HUES64 (cell line): ENCODE measurements around the gene TTLL3.
A peak's percentile ranks its signal among the peaks of the same experiment; 100 is the strongest.

Source experiments
- H3K27ac ChIP-seq: 2 replicates; pipeline ENCODE4 v1.7.0; 2013; ENCODE audit warnings: low read depth, low read length, inconsistent platforms
- H3K27me3 ChIP-seq: 2 replicates; pipeline ENCODE4 v1.6.1; 2013; ENCODE audit warnings: mild to moderate bottlenecking, low read length; ENCODE audit not compliant: insufficient read depth
- H3K36me3 ChIP-seq: 2 replicates; pipeline ENCODE4 v1.6.1; 2013; ENCODE audit warnings: mild to moderate bottlenecking, low read length; ENCODE audit not compliant: insufficient read depth
- H3K4me1 ChIP-seq: 2 replicates; pipeline ENCODE4 v1.6.1; 2013; ENCODE audit warnings: mild to moderate bottlenecking, low read length, moderate library complexity; ENCODE audit not compliant: insufficient read depth
- H3K4me3 ChIP-seq: 2 replicates; pipeline ENCODE4 v1.5.1; 2013; ENCODE audit warnings: mild to moderate bottlenecking, low read length, moderate library complexity
- H3K9ac ChIP-seq: 2 replicates; pipeline ENCODE4 v1.6.1; 2013; ENCODE audit warnings: mild to moderate bottlenecking, low read depth, low read length
- H3K9me3 ChIP-seq: 2 replicates; pipeline ENCODE4 v1.6.1; 2013; ENCODE audit warnings: low read depth, low read length; ENCODE audit not compliant: insufficient read depth
- WGBS: fragments of 150-250, 120-280 bp; methylation state at CpG from one replicate; pipeline ENCODE4 v1.1.7; 2013; ENCODE audit warnings: missing lambda C conversion rate; 5-methylcytosine and 5-hydroxymethylcytosine counted together

The TTLL3 gene

GRCh38 chr3:9781978-9782603, 28.0 kb upstream of the TTLL3 start:
- Histone ChIP-seq H3K36me3 (peaks cover 70% of the 10 kb centered on the region), H3K9ac (no peak overlapping the region)
- 90% methylated on average over 3 of the region's 3 CpGs for WGBS

GRCh38 chr3:9782770-9783169, 27.3 kb upstream of the TTLL3 start:
- H3K36me3 ChIP-seq, result peaks cover 77% of the 10 kb centered on the region
- no peak overlapping the region for H3K9ac ChIP-seq
- WGBS, result 74% methylated on average over 3 of the region's 3 CpGs
- H3K4me3 ChIP-seq, result no peak overlapping the region
- H3K27me3 ChIP-seq, result no peaks in the 10 kb centered on the region
- no peaks in the 10 kb centered on the region for H3K4me1 ChIP-seq
- no peaks in the 10 kb centered on the region for H3K9me3 ChIP-seq
- no peak overlapping the region for H3K27ac ChIP-seq

More at GRCh38 chr3:9781978-9782603, 28.0 kb upstream of the TTLL3 start:
- Histone ChIP-seq H3K9me3 (no peaks in the 10 kb centered on the region), H3K27me3 (no peaks in the 10 kb centered on the region), H3K4me1 (no peaks in the 10 kb centered on the region), H3K27ac (no peak overlapping the region), H3K4me3 (no peak overlapping the region)

GRCh38 chr3:9783954-9784353, 26.1 kb upstream of the TTLL3 start:
- Histone ChIP-seq H3K9me3 (no peaks in the 10 kb centered on the region), H3K4me3 (no peak overlapping the region), H3K27me3 (no peaks in the 10 kb centered on the region), H3K4me1 (no peaks in the 10 kb centered on the region), H3K9ac (no peak overlapping the region), H3K36me3 (peaks cover 80% of the 10 kb centered on the region), H3K27ac (no peak overlapping the region)
- WGBS, result 94% methylated on average over 14 of the region's 14 CpGs

- no peaks in the 10 kb centered on the region for H3K4me1 ChIP-seq
- no peak overlapping the region for H3K9ac ChIP-seq
- no peak overlapping the region for H3K27ac ChIP-seq
- 90% methylated on average over 4 of the region's 4 CpGs for WGBS
- H3K9me3 ChIP-seq, result no peaks in the 10 kb centered on the region
- H3K4me3 ChIP-seq, result no peak overlapping the region
- H3K27me3 ChIP-seq, result no peaks in the 10 kb centered on the region
- H3K36me3 ChIP-seq, result peaks cover 86% of the 10 kb centered on the region
Observed at GRCh38 chr3:9784965-9785364, 25.1 kb upstream of the TTLL3 start.

GRCh38 chr3:9785602-9786001, 24.5 kb upstream of the TTLL3 start:
- Histone ChIP-seq H3K4me1 (no peaks in the 10 kb centered on the region), H3K36me3 (peaks cover 86% of the 10 kb centered on the region), H3K27ac (no peak overlapping the region), H3K27me3 (no peaks in the 10 kb centered on the region), H3K9me3 (no peaks in the 10 kb centered on the region), H3K9ac (no peak overlapping the region), H3K4me3 (no peak overlapping the region)
- 97% methylated on average over 7 of the region's 7 CpGs for WGBS

- Histone ChIP-seq H3K9ac (no peak overlapping the region), H3K27me3 (no peaks in the 10 kb centered on the region), H3K27ac (no peak overlapping the region), H3K4me3 (no peak overlapping the region), H3K36me3 (peaks cover 85% of the 10 kb centered on the region), H3K4me1 (no peaks in the 10 kb centered on the region), H3K9me3 (no peaks in the 10 kb centered on the region)
- WGBS, result 97% methylated on average over 7 of the region's 7 CpGs
Observed at GRCh38 chr3:9786209-9786739, 23.8 kb upstream of the TTLL3 start.

- Histone ChIP-seq H3K4me3 (no peak overlapping the region), H3K9me3 (no peaks in the 10 kb centered on the region), H3K4me1 (0 out of 2 replicates have a peak, but pooled peaks cover 2% of the 10 kb centered on the region), H3K9ac (no peak overlapping the region), H3K27ac (no peak overlapping the region), H3K36me3 (peaks cover 78% of the 10 kb centered on the region), H3K27me3 (no peaks in the 10 kb centered on the region)
- WGBS, result 91% methylated on average over 13 of the region's 13 CpGs
Observed at GRCh38 chr3:9786825-9787669, 23.0 kb upstream of the TTLL3 start.

DNA sequence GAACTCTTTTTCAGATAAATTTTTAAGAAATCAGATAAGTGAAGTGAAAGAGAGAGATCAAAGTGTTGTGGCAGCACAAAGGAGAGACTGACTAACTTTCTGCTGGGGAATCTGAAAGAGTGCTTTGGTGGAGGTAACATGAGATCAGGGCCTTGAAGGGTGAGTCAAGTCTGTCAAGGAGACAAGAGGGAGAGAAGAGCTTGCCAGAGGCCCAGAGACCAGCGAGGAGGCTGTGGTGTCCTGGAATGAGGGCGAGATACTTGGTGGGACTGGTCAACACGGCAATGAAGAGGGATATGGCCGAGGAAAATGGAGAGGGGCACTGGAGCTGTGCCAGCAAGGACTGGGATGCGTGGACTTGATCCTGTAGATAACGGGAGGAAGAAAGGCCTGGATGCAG, 22.3 kb upstream of the TTLL3 start:
- no peak overlapping the region for H3K9ac ChIP-seq
- H3K4me1 ChIP-seq, result 0 out of 2 replicates have a peak, but pooled peaks cover 2% of the 10 kb centered on the region
- WGBS, result 94% methylated on average over 6 of the region's 6 CpGs
- no peak overlapping the region for H3K4me3 ChIP-seq
- no peak overlapping the region for H3K27ac ChIP-seq
- H3K27me3 ChIP-seq, result no peaks in the 10 kb centered on the region
- peaks cover 72% of the 10 kb centered on the region for H3K36me3 ChIP-seq
- no peaks in the 10 kb centered on the region for H3K9me3 ChIP-seq

DNA sequence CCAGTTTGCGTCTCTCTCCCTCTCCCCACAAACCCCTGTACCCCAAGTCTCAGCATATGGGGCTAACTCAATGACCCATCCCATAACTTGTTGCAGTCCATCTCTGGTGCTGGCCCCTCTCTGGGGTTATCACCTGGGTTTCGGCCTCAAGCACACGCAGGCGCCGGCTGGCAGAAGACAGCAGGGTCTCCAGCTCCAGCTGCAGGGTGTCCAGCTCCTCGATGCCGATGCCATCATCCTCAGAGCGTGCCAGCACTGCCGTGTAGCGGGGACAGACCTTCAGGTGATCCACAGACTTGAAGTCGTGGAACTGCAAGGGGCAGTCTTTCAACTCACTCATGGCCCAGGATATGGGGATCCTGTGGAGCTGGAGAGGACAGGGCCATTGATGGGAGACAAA, 18.9 kb upstream of the TTLL3 start:
- Histone ChIP-seq H3K27me3 (no peaks in the 10 kb centered on the region), H3K9ac (no peak overlapping the region), H3K4me3 (peak overlapping the region; percentile 96), H3K36me3 (peaks cover 56% of the 10 kb centered on the region), H3K4me1 (peaks cover 6% of the 10 kb centered on the region; the same call in 1 of the 2 replicates), H3K9me3 (no peaks in the 10 kb centered on the region), H3K27ac (no peak overlapping the region)
- 95% methylated on average over 11 of the region's 11 CpGs for WGBS

DNA sequence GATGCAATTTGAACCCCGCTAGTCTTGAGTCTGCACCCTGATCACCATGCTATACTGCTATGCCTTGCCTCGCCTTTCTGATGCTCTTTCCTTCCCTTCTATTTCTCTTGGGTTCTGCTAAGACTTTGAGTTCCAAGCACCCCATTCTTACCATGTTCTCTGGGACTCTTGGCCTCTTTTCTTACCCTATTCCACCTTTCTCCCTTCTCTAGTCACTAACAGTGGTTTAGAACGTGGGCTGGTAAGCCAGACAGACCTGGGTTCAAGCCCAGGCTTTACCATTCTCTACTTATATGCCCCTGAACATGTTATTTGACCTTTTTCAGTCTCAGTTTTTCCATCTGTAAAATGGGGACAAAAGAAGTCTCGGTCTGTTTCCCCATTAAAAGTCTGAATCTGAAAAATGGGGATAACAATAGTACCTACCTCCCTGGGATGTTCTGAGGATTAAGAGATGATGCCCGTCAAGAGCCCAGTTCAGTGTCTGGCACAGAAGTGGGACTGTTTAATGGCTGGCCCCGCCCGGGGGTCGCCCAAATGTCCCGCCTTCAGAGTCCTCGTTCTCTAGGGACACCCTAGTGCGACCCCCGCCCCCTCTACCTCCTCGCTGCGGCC, 18.2 kb upstream of the TTLL3 start:
- H3K9me3 ChIP-seq, result no peaks in the 10 kb centered on the region
- H3K4me1 ChIP-seq, result peaks cover 6% of the 10 kb centered on the region; the same call in 1 of the 2 replicates
- peak overlapping the region; percentile 92 for H3K27ac ChIP-seq
- H3K9ac ChIP-seq, result peak overlapping the region; percentile 97
- peaks cover 49% of the 10 kb centered on the region for H3K36me3 ChIP-seq
- WGBS, result 19% methylated on average over 14 of the region's 14 CpGs
- H3K27me3 ChIP-seq, result no peaks in the 10 kb centered on the region
- H3K4me3 ChIP-seq, result peak overlapping the region; percentile 96
